ENCODE measurements around the gene MEF2A. TPM values are rescaled to one million over a fixed set of nuclear protein-coding genes. Genes with fewer than 3 reads are reported as not detected.

MEF2A gene
- total RNA-seq, 1 donor from 2014 or later = 86.8 TPM

- Histone ChIP-seq H3K4me3 (no peak overlapping the region), H3K27me3 (no peaks in the 10 kb centered on the region), H3K4me1 (peaks cover 45% of the 10 kb centered on the region), H3K36me3 (peaks cover 26% of the 10 kb centered on the region), H3K27ac (peak overlapping the region; percentile 67), H3K9me3 (no peaks in the 10 kb centered on the region)
- ATAC-seq (no peak), DNase-seq (no peak)
- TF ChIP-seq CTCF (IDR thresholded peaks at IDR 0.05) = no peak
- intact Hi-C loops (cut with DNase I) = no loop called here
Observed at GRCh38 chr15:99707473-99708270, 141.9 kb downstream of the MEF2A start.

- intact Hi-C loops (cut with DNase I) = no loop called here
- no peaks in the 10 kb centered on the region for H3K9me3 ChIP-seq
- peak; percentile 96 for ATAC-seq
- no peak for TF ChIP-seq CTCF (IDR thresholded peaks at IDR 0.05)
- H3K4me1 ChIP-seq = peaks cover 36% of the 10 kb centered on the region
- peaks cover 32% of the 10 kb centered on the region for H3K36me3 ChIP-seq
- H3K4me3 ChIP-seq = no peak overlapping the region
- DNase-seq = peak; percentile 89
- no peaks in the 10 kb centered on the region for H3K27me3 ChIP-seq
- peak overlapping the region; percentile 67 for H3K27ac ChIP-seq
Observed at GRCh38 chr15:99708563-99708962, 142.8 kb downstream of the MEF2A start.

- Histone ChIP-seq H3K4me3 (no peak overlapping the region), H3K27ac (peak overlapping the region; percentile 67), H3K27me3 (no peaks in the 10 kb centered on the region), H3K36me3 (peaks cover 32% of the 10 kb centered on the region), H3K4me1 (peaks cover 30% of the 10 kb centered on the region), H3K9me3 (no peaks in the 10 kb centered on the region)
- DNase-seq = no peak
- intact Hi-C loops (cut with DNase I) = no loop called here
- TF ChIP-seq CTCF (IDR thresholded peaks at IDR 0.05) = no peak
- no peak for ATAC-seq
Observed at GRCh38 chr15:99709243-99709986, 143.6 kb downstream of the MEF2A start.

GRCh38 chr15:99711625-99712024 is 145.8 kb downstream of the MEF2A start:
- H3K27ac ChIP-seq = no peak overlapping the region
- ATAC-seq (no peak), DNase-seq (no peak)
- peaks cover 30% of the 10 kb centered on the region for H3K4me1 ChIP-seq
- intact Hi-C loops (cut with DNase I) = no loop called here
- H3K27me3 ChIP-seq = no peaks in the 10 kb centered on the region
- H3K4me3 ChIP-seq = no peak overlapping the region
- H3K36me3 ChIP-seq = peaks cover 51% of the 10 kb centered on the region
- H3K9me3 ChIP-seq = no peaks in the 10 kb centered on the region
- TF ChIP-seq CTCF (IDR thresholded peaks at IDR 0.05) = no peak

GRCh38 chr15:99712415-99712814 is 146.6 kb downstream of the MEF2A start:
- Histone ChIP-seq H3K36me3 (peaks cover 52% of the 10 kb centered on the region), H3K4me3 (no peak overlapping the region), H3K4me1 (peaks cover 26% of the 10 kb centered on the region), H3K27me3 (no peaks in the 10 kb centered on the region), H3K27ac (no peak overlapping the region), H3K9me3 (no peaks in the 10 kb centered on the region)
- ATAC-seq = no peak
- no peak for DNase-seq
- intact Hi-C loops (cut with DNase I) = no loop called here
- TF ChIP-seq CTCF (IDR thresholded peaks at IDR 0.05) = no peak
